GM12878 (cell line): ENCODE measurements around the gene ZNF599. TPM values are rescaled to one million over a fixed set of nuclear protein-coding genes. Genes with fewer than 3 reads are reported as not detected.

Experiments used
- ATAC-seq: fragments of 200-7000 bp; cut with Tn5 transposase; 3 replicates; pipeline ENCODE4 v1.9.1; 2020; ENCODE audit warnings: mild to moderate bottlenecking, moderate library complexity
- BruUV-seq: library from RNA; stranded (reverse); fragments of 400-500 nt; replicated peaks from 2 replicates; lab custom pipeline; 2021; lab: Mats Ljungman, UMichigan
- CTCF ChIA-PET: fragments of 300-600 bp; sonication (Branson Sonifier 250); formaldehyde crosslinking; extraction: SDS; loops from one replicate; lab custom pipeline; 2021; ENCODE audit warnings: inconsistent platforms; lab: Yijun Ruan, JAX
- POLR2A ChIA-PET: fragments of 350-600 bp; formaldehyde crosslinking; extraction: SDS; loops from one replicate; lab custom pipeline; 2021; ENCODE audit warnings: inconsistent platforms; lab: Charles Lee
- RAD21 ChIA-PET: fragments of 300-600 bp; sonication (Branson Sonifier 250); formaldehyde crosslinking; loops from one replicate; lab custom pipeline; 2023; ENCODE audit warnings: antibody characterized with exemption; ENCODE audit not compliant: unreplicated experiment; lab: Charles Lee
- SMC1A ChIA-PET: fragments of 300-600 bp; sonication (Branson Sonifier 250); formaldehyde crosslinking; loops from one replicate; lab custom pipeline; 2023; ENCODE audit not compliant: unreplicated experiment, uncharacterized antibody; lab: Charles Lee
- DNase-seq: peaks from one replicate; pipeline ENCODE4 v3.0.0-alpha.2; 2011; ENCODE audit warnings: low read depth, low spot score
- FAIRE-seq: peaks from 3 replicates; lab custom pipeline; 2011; peaks lifted over from hg19 to GRCh38; lab: Jason Lieb, UNC
- H2AFZ ChIP-seq: 2 replicates; pipeline ENCODE4 v1.6.0; 2011; ENCODE audit warnings: low read depth, low read length, control low read depth; ENCODE audit not compliant: control insufficient read depth
- H3K27ac ChIP-seq: 2 replicates; pipeline ENCODE4 v1.5.1; 2011; ENCODE audit warnings: control low read depth; ENCODE audit not compliant: control insufficient read depth, insufficient read depth
- H3K27me3 ChIP-seq, 2 experiments: replicated peaks in 1 of 2; 2 replicates each; pipeline versions ENCODE4 v1.6.0 to v1.6.1; 2011; ENCODE audit warnings: low read length in 1 of 2; ENCODE audit not compliant: control insufficient read depth in 2 of 2, insufficient read depth in 2 of 2
- H3K36me3 ChIP-seq, 2 experiments: 2 replicates each; pipeline ENCODE4 v1.5.1; 2011; ENCODE audit warnings: low read length in 1 of 2; ENCODE audit not compliant: control insufficient read depth in 2 of 2, insufficient read depth in 2 of 2
- H3K4me1 ChIP-seq: 2 replicates; pipeline ENCODE4 v1.6.1; 2011; ENCODE audit warnings: mild to moderate bottlenecking, low read length, moderate library complexity, mixed read lengths; ENCODE audit not compliant: control insufficient read depth, insufficient read depth
- H3K4me2 ChIP-seq: 2 replicates; pipeline ENCODE4 v1.6.0; 2011; ENCODE audit warnings: control low read depth; ENCODE audit not compliant: control insufficient read depth, insufficient read depth
- H3K4me3 ChIP-seq: fragments of 200-600 bp; sonication (generic); 2 replicates; pipeline ENCODE4 v1.5.1; 2016
- H3K79me2 ChIP-seq: 2 replicates; pipeline ENCODE4 v1.6.0; 2011; ENCODE audit warnings: low read length; ENCODE audit not compliant: control insufficient read depth, insufficient read depth
- H3K9ac ChIP-seq: 2 replicates; pipeline ENCODE4 v1.8.0; 2011; ENCODE audit warnings: low read length, control low read depth, mixed read lengths; ENCODE audit not compliant: control insufficient read depth, insufficient read depth
- H3K9me3 ChIP-seq: replicated peaks from 3 replicates; pipeline ENCODE4 v1.5.1; 2011; ENCODE audit warnings: mild to moderate bottlenecking, low read length; ENCODE audit not compliant: control insufficient read depth, insufficient read depth
- H4K20me1 ChIP-seq: 2 replicates; pipeline ENCODE4 v1.6.0; 2011; ENCODE audit not compliant: control insufficient read depth, insufficient read depth
- ASH2L ChIP-seq: fragments of 300-600, 200-600 bp; sonication (generic); IDR thresholded peaks from 2 replicates; pipeline ENCODE4 v1.6.1; 2017; ENCODE audit warnings: low read depth, mild to moderate bottlenecking, borderline replicate concordance
- ATF7 ChIP-seq: fragments of 450-650 bp; IDR thresholded peaks from 2 replicates; pipeline ENCODE4 v1.6.1; 2016; ENCODE audit warnings: low read depth, mild to moderate bottlenecking
- CEBPZ ChIP-seq: fragments of 150-350 bp; IDR thresholded peaks from 2 replicates; pipeline ENCODE4 v1.6.1; 2016; ENCODE audit warnings: low read depth, low read length
- CHD1 ChIP-seq: IDR thresholded peaks from 2 replicates; pipeline ENCODE4 v1.6.1; 2012; ENCODE audit warnings: low read depth, low read length, improper control_type of control experiment
- EGR1 ChIP-seq, 2 experiments: IDR thresholded peaks; 1 replicate in 1 of 2; 2 replicates in 1 of 2; pipeline ENCODE4 v1.6.1; 2011 to 2012; ENCODE audit warnings: low read depth in 2 of 2, low read length in 2 of 2, borderline replicate concordance in 1 of 2, mild to moderate bottlenecking in 1 of 2, moderate library complexity in 1 of 2
- ETV6 ChIP-seq, 2 experiments: fragments of 450-650 bp in 1 of 2; IDR thresholded peaks in 1 of 2; conservative IDR thresholded peaks in 1 of 2; 2 replicates each; pipeline ENCODE4 v1.6.1; 2014; ENCODE audit warnings: antibody characterized with exemption in 1 of 2, borderline replicate concordance in 1 of 2, low read depth in 1 of 2, mild to moderate bottlenecking in 1 of 2, moderate library complexity in 1 of 2
- JUND ChIP-seq: IDR thresholded peaks from 2 replicates; pipeline ENCODE4 v1.6.1; 2012; ENCODE audit warnings: low read depth, mild to moderate bottlenecking, low read length, improper control_type of control experiment, moderate library complexity
- NBN ChIP-seq: fragments of 450-650 bp; IDR thresholded peaks from 2 replicates; pipeline ENCODE4 v1.6.1; 2016
- NFXL1 ChIP-seq: fragments of 450-650 bp; IDR thresholded peaks from 2 replicates; pipeline ENCODE4 v1.6.1; 2017; ENCODE audit warnings: antibody characterized with exemption, mild to moderate bottlenecking, borderline replicate concordance
- NR2C1 ChIP-seq: fragments of 450-650 bp; IDR thresholded peaks from 2 replicates; pipeline ENCODE4 v1.6.1; 2017; ENCODE audit warnings: antibody characterized with exemption, mild to moderate bottlenecking, moderate library complexity
- POLR2A ChIP-seq: IDR thresholded peaks from 2 replicates; pipeline ENCODE4 v1.6.1; 2011; ENCODE audit warnings: low read depth, mild to moderate bottlenecking, low read length
- RAD21 ChIP-seq: IDR thresholded peaks from 2 replicates; pipeline ENCODE4 v1.6.1; 2011; ENCODE audit warnings: mild to moderate bottlenecking, low read depth, low read length, moderate library complexity; ENCODE audit not compliant: insufficient read depth
- YBX1 ChIP-seq: fragments of 450-650 bp; IDR thresholded peaks from 2 replicates; pipeline ENCODE4 v1.6.1; 2016; ENCODE audit warnings: antibody characterized with exemption
- ZNF207 ChIP-seq: fragments of 450-650 bp; IDR thresholded peaks from 2 replicates; pipeline ENCODE4 v1.6.1; 2014; ENCODE audit warnings: antibody characterized with exemption, mild to moderate bottlenecking, borderline replicate concordance
- WGBS: methylation state at CpG from one replicate; pipeline ENCODE4 v1.1.6; 2016; ENCODE audit warnings: low lambda C conversion rate; ENCODE audit not compliant: insufficient replicate concordance, insufficient coverage; ENCODE audit errors: missing lambda C conversion rate; 5-methylcytosine and 5-hydroxymethylcytosine counted together
- in situ Hi-C: fragments of 300-500 bp; cut with MboI; formaldehyde crosslinking; loops from 9 replicates; pipeline ENCODE4 v1.14.3; 2018; ENCODE audit warnings: mixed read lengths
- intact Hi-C: fragments of 100-400 bp; cut with micrococcal nuclease; formaldehyde crosslinking; loops from one replicate; pipeline ENCODE4 v1.14.2; 2022; ENCODE audit not compliant: unreplicated experiment
- polyA plus RNA-seq, 11 experiments: library from polyadenylated mRNA; depleted of rRNA in 4 of 11; unstranded in 6 of 11; stranded (reverse) in 5 of 11; fragments of >200 nt; fragmentation: Nextera tagmentation in 4 of 11; fragmentation: Illumina TruSeq in 1 of 11; extraction: Ambion mirVana in 4 of 11; extraction: Trizol in 1 of 11; gene quantifications; 1 replicate in 1 of 11; 2 replicates in 10 of 11; pipeline versions ENCODE4 v1.2.1 to v1.2.3, GENCODE V29; 2011 to 2016; ENCODE audit warnings: inconsistent platforms in 2 of 11, missing spikeins in 2 of 11, low read depth in 1 of 11
- total RNA-seq, 4 experiments: library from RNA; depleted of rRNA in 3 of 4; stranded (reverse); fragments of >200 nt in 3 of 4; fragmentation: Illumina TruSeq in 1 of 4; extraction: Trizol in 1 of 4; gene quantifications; 2 replicates each; pipeline versions ENCODE4 v1.2.1 to v1.2.3, GENCODE V29; 2013 to 2021
- TF ChIP-seq, protein P1 (sequence below): fragments of 450-650 bp; IDR thresholded peaks from 2 replicates; pipeline ENCODE4 v1.6.1; 2017; ENCODE audit warnings: mild to moderate bottlenecking
- TF ChIP-seq, protein P2 (sequence below): IDR thresholded peaks from 2 replicates; pipeline ENCODE4 v1.6.1; 2011; ENCODE audit warnings: low read depth, low read length, improper control_type of control experiment, borderline replicate concordance

ZNF599 gene
- total and polyA plus RNA-seq, 10 of the 15 experiments (the other 5 are each of a cell fraction or from before 2014, with no cell fraction given): 0.27 to 4.8 (median 1.9) TPM

DNA sequence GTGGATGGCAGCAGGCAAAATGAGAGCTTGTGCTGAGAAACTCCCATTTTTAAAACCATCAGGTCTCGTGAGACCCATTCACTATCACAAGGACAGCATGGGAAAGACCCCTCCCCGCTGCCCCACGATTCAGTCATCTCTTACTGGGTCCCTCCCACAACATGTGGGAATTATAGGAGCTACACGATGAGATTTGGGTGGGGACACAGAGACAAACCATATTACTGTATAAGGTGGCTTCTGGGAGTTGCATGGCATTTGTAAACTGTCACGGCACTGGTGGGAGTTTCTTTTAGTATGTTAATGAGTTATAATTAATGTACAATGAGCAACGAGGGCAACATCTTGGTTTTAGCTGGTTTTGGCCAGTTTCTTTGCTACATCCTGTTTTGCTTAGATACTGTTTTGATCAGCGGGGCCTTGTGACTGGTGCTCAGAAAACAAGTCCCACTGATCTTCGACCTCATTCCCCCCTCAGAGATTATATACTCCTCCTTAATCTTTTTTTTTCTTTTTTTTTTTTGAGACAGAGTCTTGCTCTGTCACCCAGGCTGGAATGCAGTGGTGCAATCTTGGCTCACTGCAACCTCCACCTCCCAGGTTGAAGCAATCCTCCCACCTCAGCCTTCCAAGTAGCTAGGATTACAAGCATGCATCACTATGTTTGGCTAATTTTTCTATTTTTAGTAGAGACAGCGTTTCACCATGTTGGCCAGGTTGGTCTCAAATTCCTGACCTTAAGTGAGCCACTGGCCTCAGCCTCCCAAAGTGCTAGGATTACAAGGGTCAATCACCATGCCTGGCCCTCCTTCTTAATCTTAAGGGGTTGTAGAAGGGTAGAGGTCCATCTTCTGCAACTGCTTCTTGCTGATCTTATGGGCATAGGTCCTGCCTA is 21.3 kb upstream of the ZNF599 start:
- POLR2A ChIA-PET: interaction anchor here (0.6 kb wide), 1 partner anchor 26 kb away, joined by 3 read pairs; no protein-coding TSS in a partner anchor
- no peak overlapping the region for H3K4me2 ChIP-seq
- no peak for TF ChIP-seq ATF7
- TF ChIP-seq POLR2A: no peak
- TF ChIP-seq, protein P1, sequence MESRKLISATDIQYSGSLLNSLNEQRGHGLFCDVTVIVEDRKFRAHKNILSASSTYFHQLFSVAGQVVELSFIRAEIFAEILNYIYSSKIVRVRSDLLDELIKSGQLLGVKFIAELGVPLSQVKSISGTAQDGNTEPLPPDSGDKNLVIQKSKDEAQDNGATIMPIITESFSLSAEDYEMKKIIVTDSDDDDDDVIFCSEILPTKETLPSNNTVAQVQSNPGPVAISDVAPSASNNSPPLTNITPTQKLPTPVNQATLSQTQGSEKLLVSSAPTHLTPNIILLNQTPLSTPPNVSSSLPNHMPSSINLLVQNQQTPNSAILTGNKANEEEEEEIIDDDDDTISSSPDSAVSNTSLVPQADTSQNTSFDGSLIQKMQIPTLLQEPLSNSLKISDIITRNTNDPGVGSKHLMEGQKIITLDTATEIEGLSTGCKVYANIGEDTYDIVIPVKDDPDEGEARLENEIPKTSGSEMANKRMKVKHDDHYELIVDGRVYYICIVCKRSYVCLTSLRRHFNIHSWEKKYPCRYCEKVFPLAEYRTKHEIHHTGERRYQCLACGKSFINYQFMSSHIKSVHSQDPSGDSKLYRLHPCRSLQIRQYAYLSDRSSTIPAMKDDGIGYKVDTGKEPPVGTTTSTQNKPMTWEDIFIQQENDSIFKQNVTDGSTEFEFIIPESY: no peak
- no peak for TF ChIP-seq CEBPZ
- no peak for TF ChIP-seq EGR1 (IDR thresholded peaks at IDR 0.05; ENCODE audit: borderline replicate concordance in 1 of 2, low read depth in 2 of 2, low read length in 2 of 2)
- no peak for TF ChIP-seq NFXL1
- TF ChIP-seq RAD21: no peak
- TF ChIP-seq ETV6 (conservative IDR thresholded peaks at IDR 0.05 in 1 of 2, IDR thresholded peaks at IDR 0.05 in 1 of 2; ENCODE audit: borderline replicate concordance in 1 of 2, low read depth in 1 of 2): no peak
- no peak for TF ChIP-seq CHD1
- TF ChIP-seq NR2C1: no peak
- no peak for TF ChIP-seq ASH2L
- no peak for TF ChIP-seq JUND
- TF ChIP-seq NBN: no peak
- no peak for TF ChIP-seq ZNF207
- TF ChIP-seq, protein P2, sequence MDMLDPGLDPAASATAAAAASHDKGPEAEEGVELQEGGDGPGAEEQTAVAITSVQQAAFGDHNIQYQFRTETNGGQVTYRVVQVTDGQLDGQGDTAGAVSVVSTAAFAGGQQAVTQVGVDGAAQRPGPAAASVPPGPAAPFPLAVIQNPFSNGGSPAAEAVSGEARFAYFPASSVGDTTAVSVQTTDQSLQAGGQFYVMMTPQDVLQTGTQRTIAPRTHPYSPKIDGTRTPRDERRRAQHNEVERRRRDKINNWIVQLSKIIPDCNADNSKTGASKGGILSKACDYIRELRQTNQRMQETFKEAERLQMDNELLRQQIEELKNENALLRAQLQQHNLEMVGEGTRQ: no peak
- TF ChIP-seq YBX1: no peak

More for the DNA sequence above, 21.3 kb upstream of the ZNF599 start:
- no peak for FAIRE-seq
- no TSS peak for BruUV-seq
- Histone ChIP-seq H3K9me3 (no peaks in the 10 kb centered on the region; the same call in 2 of the 3 replicates), H3K4me3 (no peak overlapping the region), H3K4me1 (no peaks in the 10 kb centered on the region), H3K27me3 (no peaks in the 10 kb centered on the region), H3K36me3 (no peaks in the 10 kb centered on the region), H3K27ac (no peak overlapping the region), H2AFZ (no peak overlapping the region), H4K20me1 (no peaks in the 10 kb centered on the region), H3K79me2 (no peaks in the 10 kb centered on the region), H3K9ac (no peak overlapping the region)
- DNase-seq: no peak
- 26% methylated on average over 9 of the region's 9 CpGs for WGBS
- CTCF ChIA-PET: no interaction called here
- ATAC-seq: no peak
- RAD21 ChIA-PET: no interaction called here
- in situ Hi-C loops: no loop called here
- intact Hi-C loops: no loop called here
- SMC1A ChIA-PET: no interaction called here
